HepG2 (cell line): ENCODE data around the gene CDC14A. TPM values are rescaled to one million over a fixed set of nuclear protein-coding genes. Genes with fewer than 3 reads are reported as not detected.

Source experiments
- ATAC-seq: fragments of 200-7000 bp; cut with Tn5 transposase; 3 replicates; pipeline ENCODE4 v1.9.1; 2020; ENCODE audit warnings: mild to moderate bottlenecking, moderate library complexity
- BruUV-seq: library from RNA; stranded (reverse); fragments of 400-500 nt; replicated peaks from 2 replicates; lab custom pipeline; 2021; lab: Mats Ljungman, UMichigan
- CTCF ChIA-PET: fragments of 300-600 bp; formaldehyde crosslinking; extraction: SDS; loops from one replicate; lab custom pipeline; 2021; ENCODE audit warnings: low total read pairs, inconsistent platforms, low intra/inter-chr PET ratio; lab: Yijun Ruan, JAX
- POLR2A ChIA-PET: fragments of 350-600 bp; sonication (Branson Sonifier 250); formaldehyde crosslinking; loops from one replicate; lab custom pipeline; 2020; ENCODE audit warnings: antibody characterized with exemption, inconsistent platforms; lab: Yijun Ruan, JAX
- DNase-seq: peaks from one replicate; pipeline ENCODE4 v3.0.0-alpha.2; 2015; ENCODE audit warnings: low spot score
- FAIRE-seq: peaks from 3 replicates; lab custom pipeline; 2011; peaks lifted over from hg19 to GRCh38; lab: Jason Lieb, UNC
- H2AFZ ChIP-seq: one replicate; pipeline ENCODE4 v1.6.1; 2011; ENCODE audit warnings: low read length, inconsistent platforms
- H3K27ac ChIP-seq: fragments of 300-600 bp; 3 replicates; pipeline ENCODE4 v1.8.0; 2011; ENCODE audit warnings: mixed run types, mild to moderate bottlenecking, mixed read lengths, low read length, inconsistent platforms; ENCODE audit not compliant: insufficient read depth; ENCODE audit errors: extremely low read length
- H3K27me3 ChIP-seq, 2 experiments: fragments of 200-600 bp in 1 of 2; 2 replicates in 1 of 2; 3 replicates in 1 of 2; pipeline versions ENCODE4 v1.6.0 to v1.8.0; 2011; ENCODE audit warnings: low read length in 2 of 2, mild to moderate bottlenecking in 2 of 2, moderate library complexity in 2 of 2, inconsistent platforms in 1 of 2; ENCODE audit not compliant: insufficient read depth in 2 of 2, control insufficient read depth in 1 of 2
- H3K36me3 ChIP-seq, 2 experiments: fragments of 200-600 bp in 1 of 2; replicated peaks in 1 of 2; 2 replicates in 1 of 2; 3 replicates in 1 of 2; pipeline versions ENCODE4 v1.5.1 to v1.8.0; 2011; ENCODE audit warnings: low read length in 2 of 2, inconsistent platforms in 1 of 2; ENCODE audit not compliant: insufficient read depth in 2 of 2, control insufficient read depth in 1 of 2
- H3K4me1 ChIP-seq: 2 replicates; pipeline ENCODE4 v1.5.1; 2012; ENCODE audit warnings: low read length, inconsistent platforms; ENCODE audit not compliant: insufficient read depth
- H3K4me2 ChIP-seq: 2 replicates; pipeline ENCODE4 v1.6.0; 2011; ENCODE audit warnings: low read depth, low read length, inconsistent platforms
- H3K4me3 ChIP-seq, 3 experiments: fragments of 200-600 bp in 1 of 3; sonication (generic), shearing (Covaris generic) in 1 of 3; replicated peaks in 1 of 3; 2 replicates each; pipeline ENCODE4 v1.5.1; 2011 to 2016; ENCODE audit warnings: low read length in 3 of 3, inconsistent platforms in 2 of 3, low read depth in 2 of 3, mild to moderate bottlenecking in 2 of 3, control low read depth in 1 of 3, mixed read lengths in 1 of 3; ENCODE audit not compliant: insufficient read depth in 1 of 3
- H3K79me2 ChIP-seq: one replicate; pipeline ENCODE4 v1.6.1; 2011; ENCODE audit warnings: low read length, inconsistent platforms; ENCODE audit not compliant: insufficient read depth
- H3K9ac ChIP-seq: 2 replicates; pipeline ENCODE4 v1.6.0; 2011; ENCODE audit warnings: mild to moderate bottlenecking, low read depth, low read length, inconsistent platforms; ENCODE audit not compliant: insufficient read depth
- H3K9me3 ChIP-seq: 2 replicates; pipeline ENCODE4 v1.5.1; 2012; ENCODE audit warnings: mild to moderate bottlenecking, low read length
- H4K20me1 ChIP-seq: 2 replicates; pipeline ENCODE4 v1.6.0; 2011; ENCODE audit warnings: inconsistent platforms, mild to moderate bottlenecking, low read length, moderate library complexity; ENCODE audit not compliant: insufficient read depth
- BCL6 ChIP-seq: IDR thresholded peaks from 2 replicates; pipeline ENCODE4 v1.6.1; 2016; ENCODE audit warnings: missing genetic modification reagents, missing compliant biosample characterization
- KLF11 ChIP-seq: IDR thresholded peaks from 2 replicates; pipeline ENCODE4 v1.6.1; 2016; ENCODE audit warnings: missing compliant biosample characterization
- MAFF ChIP-seq: IDR thresholded peaks from 2 replicates; pipeline ENCODE4 v1.6.1; 2011; ENCODE audit warnings: low read depth, low read length, improper control_type of control experiment
- MAFK ChIP-seq, 2 experiments: IDR thresholded peaks in 1 of 2; conservative IDR thresholded peaks in 1 of 2; 2 replicates each; pipeline ENCODE4 v1.6.1; 2011; ENCODE audit warnings: improper control_type of control experiment in 2 of 2, low read length in 2 of 2
- ZNF292 ChIP-seq: sonication (generic); formaldehyde crosslinking; IDR thresholded peaks from 2 replicates; pipeline ENCODE4 v1.8.1; 2022; ENCODE audit warnings: mild to moderate bottlenecking, low read depth, missing genetic modification reagents, borderline replicate concordance
- ZNF362 ChIP-seq: sonication (generic); formaldehyde crosslinking; IDR thresholded peaks from 2 replicates; pipeline ENCODE4 v1.4.0; 2020; ENCODE audit warnings: missing genetic modification reagents, mild to moderate bottlenecking, borderline replicate concordance
- ZNF382 ChIP-seq: sonication (generic); formaldehyde crosslinking; IDR thresholded peaks from 2 replicates; pipeline ENCODE4 v1.5.0; 2020; ENCODE audit warnings: missing genetic modification reagents, mild to moderate bottlenecking, borderline replicate concordance
- ZNF652 ChIP-seq: IDR thresholded peaks from 2 replicates; pipeline ENCODE4 v1.6.1; 2016; ENCODE audit warnings: low read depth, borderline replicate concordance
- WGBS: methylation state at CpG from one replicate; pipeline ENCODE4 v1.1.6; 2017; ENCODE audit warnings: low lambda C conversion rate; 5-methylcytosine and 5-hydroxymethylcytosine counted together
- in situ Hi-C: cut with HindIII; loops from 2 replicates; pipeline ENCODE4 v1.10.0; 2017; ENCODE audit warnings: low pct_unique_long_range_greater_than_20kb; ENCODE audit not compliant: extremely low pct_ligation_motif_present
- intact Hi-C: fragments of 100-400 bp; cut with micrococcal nuclease; formaldehyde crosslinking; loops from one replicate; pipeline ENCODE4 v1.10.0; 2022; ENCODE audit not compliant: unreplicated experiment
- polyA plus RNA-seq, 8 experiments: library from polyadenylated mRNA; depleted of rRNA in 3 of 8; stranded (reverse) in 7 of 8; unstranded in 1 of 8; fragments of >200 nt; fragmentation: Illumina TruSeq in 4 of 8; extraction: Trizol in 4 of 8; gene quantifications; 2 replicates each; pipeline versions ENCODE4 v1.2.1 to v1.2.3, GENCODE V29; 2011 to 2016; ENCODE audit warnings: low read depth in 4 of 8, missing spikeins in 1 of 8, mixed read lengths in 1 of 8; ENCODE audit not compliant: insufficient read depth in 1 of 8
- total RNA-seq, 5 experiments: library from RNA; depleted of rRNA; stranded (reverse); fragments of >200 nt; fragmentation: Illumina TruSeq; extraction: Trizol; gene quantifications; 2 replicates each; pipeline ENCODE4 v1.2.3, GENCODE V29; 2016; ENCODE audit warnings: low read depth in 1 of 5

The CDC14A gene
- total and polyA plus RNA-seq, 2 of the 13 experiments (the other 11 are each of a cell fraction or from before 2014, with no cell fraction given), result 2.8 to 4.9 TPM

- ATAC-seq, result no peak
- Histone ChIP-seq H3K27ac (no peak overlapping the region), H4K20me1 (no peaks in the 10 kb centered on the region), H3K9ac (no peak overlapping the region), H3K4me2 (no peak overlapping the region)
- POLR2A ChIA-PET, result no interaction called here
- no peak for FAIRE-seq
- TF ChIP-seq KLF11 (CRISPR knock-in tag), result no peak
- no peak for TF ChIP-seq ZNF362 (CRISPR knock-in tag)
- no peak for TF ChIP-seq ZNF292 (CRISPR knock-in tag)
- no peak for TF ChIP-seq BCL6 (CRISPR knock-in tag)
- TF ChIP-seq, all 625 proteins: peak for 0
- no peaks in the 10 kb centered on the region for H3K9me3 ChIP-seq
- intact Hi-C loops, result no loop called here
- in situ Hi-C loops, result no loop called here
- peaks cover 20% of the 10 kb centered on the region for H3K4me1 ChIP-seq
- WGBS, result 90% methylated on average over 1 of the region's 1 CpG
- BruUV-seq, result no TSS peak
- H3K36me3 ChIP-seq, result no peaks in the 10 kb centered on the region
- no peak overlapping the region for H2AFZ ChIP-seq
- no peak for DNase-seq
- CTCF ChIA-PET, result no interaction called here
- H3K4me3 ChIP-seq, result no peak overlapping the region
- no peaks in the 10 kb centered on the region for H3K79me2 ChIP-seq
- H3K27me3 ChIP-seq, result no peaks in the 10 kb centered on the region
Observed at GRCh38 chr1:100340494-100340893, 11.8 kb upstream of the CDC14A start.

GRCh38 chr1:100342348-100342747 is 10.0 kb upstream of the CDC14A start:
- BruUV-seq, result no TSS peak
- Histone ChIP-seq H3K4me2 (no peak overlapping the region), H3K27me3 (no peaks in the 10 kb centered on the region), H3K4me3 (no peak overlapping the region), H3K9ac (no peak overlapping the region), H3K27ac (no peak overlapping the region), H3K9me3 (no peaks in the 10 kb centered on the region), H3K36me3 (no peaks in the 10 kb centered on the region), H2AFZ (no peak overlapping the region), H3K4me1 (peaks cover 20% of the 10 kb centered on the region), H4K20me1 (no peaks in the 10 kb centered on the region), H3K79me2 (no peaks in the 10 kb centered on the region)
- POLR2A ChIA-PET, result interaction anchor here (1.1 kb wide), 1 partner anchor 9 kb away, joined by 4 read pairs; no protein-coding TSS in a partner anchor
- DNase-seq, result no peak
- CTCF ChIA-PET, result no interaction called here
- 36% methylated on average over 2 of the region's 2 CpGs for WGBS
- intact Hi-C loops (no loop called here), in situ Hi-C loops (no loop called here)
- no peak for TF ChIP-seq ZNF382 (CRISPR knock-in tag)
- peak; percentile 64; the same call in 1 of the 2 replicates for TF ChIP-seq ZNF652 (CRISPR knock-in tag)
- peak; percentile 69 for TF ChIP-seq MAFF
- peak; percentile 54 to 69; a peak in 2 of 4 replicates for TF ChIP-seq MAFK (conservative IDR thresholded peaks at IDR 0.05 in 1 of 2, IDR thresholded peaks at IDR 0.05 in 1 of 2; ENCODE audit: low read length in 2 of 2)
- no peak for FAIRE-seq
- ATAC-seq, result peak; percentile 35; the same call in 1 of the 3 replicates
